HG02642 (cell line): Measurements from ENCODE around the gene PPM1H.

Source experiments
- ATAC-seq: cut with Tn5 transposase; IDR thresholded peaks from one replicate; pipeline ENCODE4 v1.9.1; 2021; ENCODE audit warnings: mild to moderate bottlenecking; ENCODE audit not compliant: unreplicated experiment, poor library complexity

Gene PPM1H

DNA sequence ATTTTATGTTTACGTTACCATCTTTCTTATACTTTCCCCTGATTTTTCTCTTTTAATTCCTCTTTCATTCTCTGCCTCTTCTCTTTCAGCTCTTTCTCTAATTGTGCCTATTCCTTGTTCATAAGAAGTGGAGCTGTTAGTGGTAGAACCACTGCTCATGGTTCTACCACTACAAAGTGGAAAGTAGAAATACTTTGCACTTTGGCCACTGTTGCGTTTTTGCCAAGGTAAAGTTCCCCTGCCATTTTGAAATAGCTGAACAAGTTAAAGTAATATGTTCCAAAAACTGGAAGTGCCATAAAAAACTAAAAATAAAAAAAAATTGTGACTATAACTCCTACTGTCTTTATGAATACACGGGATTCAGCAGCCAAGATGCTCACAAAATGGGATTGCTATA, 337.7 kb downstream of the PPM1H start:
- ATAC-seq, result no peak
